K562 (cell line): ENCODE measurements around the gene DESI2.

ENCODE experiments used
- EGR1 ChIP-seq: fragments of 450-650 bp; conservative IDR thresholded peaks from 2 replicates; pipeline ENCODE4 v1.6.1; 2017; ENCODE audit warnings: mild to moderate bottlenecking
- ESRRB ChIP-seq: fragments of 250-450 bp; sonication (Bioruptor Pico); IDR thresholded peaks from 2 replicates; pipeline ENCODE4 v1.5.0; 2020; ENCODE audit warnings: mild to moderate bottlenecking, moderate library complexity, borderline replicate concordance
- MAZ ChIP-seq, 2 experiments: fragments of 450-650 bp in 1 of 2; sonication (generic) in 1 of 2; formaldehyde crosslinking; IDR thresholded peaks in 1 of 2; conservative IDR thresholded peaks in 1 of 2; 2 replicates each; pipeline versions ENCODE4 v1.4.0 to v1.5.0; 2020; ENCODE audit warnings: mild to moderate bottlenecking in 1 of 2, missing genetic modification reagents in 1 of 2
- SMAD3 ChIP-seq: fragments of 450-650 bp; formaldehyde crosslinking; conservative IDR thresholded peaks from 2 replicates; pipeline ENCODE4 v1.4.0; 2020; ENCODE audit warnings: mild to moderate bottlenecking
- YY1 ChIP-seq, 3 experiments: IDR thresholded peaks; 2 replicates each; pipeline ENCODE4 v1.6.1; 2011; ENCODE audit warnings: low read length in 2 of 3, mild to moderate bottlenecking in 2 of 3, moderate library complexity in 2 of 3, borderline replicate concordance in 1 of 3, control low read depth in 1 of 3, low read depth in 1 of 3; ENCODE audit not compliant: insufficient read depth in 3 of 3, insufficient replicate concordance in 2 of 3, control insufficient read depth in 1 of 3, insufficient read length in 1 of 3; ENCODE audit errors: extremely low read depth in 1 of 3

DNA sequence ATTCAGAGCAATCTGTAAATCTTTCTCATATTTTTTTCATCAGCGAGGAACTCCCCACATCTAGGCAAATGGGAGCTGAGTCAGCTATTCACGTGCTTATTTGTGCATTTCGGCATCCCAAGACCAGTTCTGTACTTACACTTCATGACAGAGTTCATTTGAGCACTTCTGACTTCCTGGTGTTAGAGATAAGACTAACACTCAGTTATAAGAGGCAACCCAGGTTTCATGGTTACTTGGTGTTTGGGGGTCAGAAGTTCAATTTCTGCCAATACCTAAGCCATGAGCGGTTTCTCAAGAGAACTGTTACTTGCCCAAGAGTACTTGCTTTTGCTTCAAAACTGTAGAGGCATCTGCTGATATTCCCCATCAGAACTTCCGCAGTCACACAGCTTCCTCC is 24.1 kb upstream of the DESI2 start:
- TF ChIP-seq SMAD3 (no peak), ESRRB (CRISPR knock-in tag) (no peak), YY1 (IDR thresholded peaks at IDR 0.05; ENCODE audit: borderline replicate concordance in 1 of 3, control insufficient read depth in 1 of 3, extremely low read depth in 1 of 3, insufficient read depth in 3 of 3, insufficient read length in 1 of 3, insufficient replicate concordance in 2 of 3, low read depth in 1 of 3, low read length in 2 of 3) (no peak), MAZ (CRISPR knock-in tag; conservative IDR thresholded peaks at IDR 0.05 in 1 of 2, IDR thresholded peaks at IDR 0.05 in 1 of 2) (no peak), EGR1 (no peak)
